ENCODE results near the gene CALM3.
"Not testable (repeated sequence)": the region's sequence is repeated elsewhere in the genome, so short reads cannot be mapped to it uniquely, and the experiment has no call there.

CALM3 gene

DNA sequence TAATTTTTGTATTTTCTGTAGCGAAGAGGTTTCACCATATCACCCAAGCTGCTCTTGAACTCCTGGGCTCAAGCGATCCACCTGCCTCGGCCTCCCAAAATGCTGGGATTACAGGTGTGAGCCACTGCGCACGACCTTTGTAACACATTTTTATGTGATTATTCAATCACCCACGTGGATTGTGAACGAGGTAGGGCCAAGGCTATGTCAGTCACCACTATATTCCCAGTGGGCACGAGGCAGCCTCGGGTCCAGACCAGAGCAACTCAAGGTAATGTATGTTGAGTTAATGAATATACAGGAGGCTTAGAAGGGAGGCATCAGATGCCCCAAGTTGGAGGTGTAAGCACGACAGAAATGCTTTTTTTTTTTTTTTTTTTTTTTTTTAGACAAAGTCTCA, 14.8 kb downstream of the CALM3 start:
- no peak for DNase-seq (ENCODE audit: low spot score)

DNA sequence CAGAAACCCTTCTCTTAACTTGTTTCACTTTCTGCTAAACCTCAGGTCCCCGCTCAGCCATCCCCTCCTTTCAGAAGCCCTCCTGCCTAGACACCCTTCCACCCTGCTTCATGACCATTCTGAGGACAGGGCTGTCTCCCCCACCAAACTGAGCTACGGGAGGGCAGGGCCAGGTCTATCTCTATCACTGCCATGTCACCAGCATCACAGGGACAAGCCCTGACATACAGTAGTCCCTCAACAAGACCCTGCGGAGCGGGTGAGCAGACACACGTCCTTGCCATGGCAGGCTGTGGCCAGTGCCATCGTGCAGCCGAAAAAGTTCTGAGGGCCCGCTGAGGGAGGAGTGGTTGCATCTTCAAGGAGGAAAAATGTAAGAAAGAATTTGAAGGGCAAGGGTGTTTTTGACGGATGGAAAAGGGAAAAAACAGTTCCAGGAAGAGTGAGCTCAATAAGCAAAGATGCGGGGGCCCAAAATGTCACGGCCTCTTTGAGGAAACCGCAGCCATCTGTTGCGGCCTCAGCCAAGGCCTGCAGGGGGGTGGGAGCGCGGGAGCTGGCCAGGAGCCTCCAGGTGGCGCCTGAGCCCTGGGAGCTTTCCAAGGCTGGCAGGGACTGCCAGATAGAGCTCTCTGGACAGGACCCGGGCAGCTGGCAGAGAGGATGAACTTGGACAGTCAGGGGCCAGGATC, 15.6 kb downstream of the CALM3 start:
- no peak for DNase-seq (ENCODE audit: low spot score)

- DNase-seq (ENCODE audit: low spot score) = no peak
Measured at GRCh38 chr19:46617601-46618000, 16.5 kb downstream of the CALM3 start.

DNA sequence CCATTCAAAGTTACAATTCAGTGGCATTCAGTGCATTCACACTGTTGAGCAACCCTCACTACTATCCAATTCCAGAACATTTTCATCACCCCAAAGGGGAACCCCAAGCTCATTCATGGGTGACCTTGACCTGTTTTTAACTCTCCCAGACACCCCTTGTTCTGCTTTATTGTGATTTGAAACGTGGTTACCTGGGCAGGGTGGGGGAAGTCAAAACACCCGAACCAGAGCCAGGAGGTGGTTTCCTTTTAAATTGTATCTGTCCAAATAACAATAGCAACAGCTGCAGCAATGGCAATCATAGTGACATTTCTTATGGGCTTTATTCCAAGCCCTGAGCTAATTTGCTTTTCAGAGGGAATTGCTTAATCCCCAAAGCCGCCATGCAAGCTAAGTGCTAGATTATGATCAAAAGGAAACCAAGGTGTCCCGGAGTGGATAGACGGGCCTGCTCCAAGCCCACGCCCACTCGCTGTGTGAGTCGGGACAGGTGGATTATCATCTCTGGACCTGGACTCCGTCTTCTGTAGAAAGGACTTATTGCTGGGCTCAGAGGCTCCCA, 17.6 kb downstream of the CALM3 start:
- DNase-seq (ENCODE audit: low spot score) = no peak

GRCh38 chr19:46620267-46620666, 19.1 kb downstream of the CALM3 start:
- DNase-seq (ENCODE audit: low spot score) = no peak

DNA sequence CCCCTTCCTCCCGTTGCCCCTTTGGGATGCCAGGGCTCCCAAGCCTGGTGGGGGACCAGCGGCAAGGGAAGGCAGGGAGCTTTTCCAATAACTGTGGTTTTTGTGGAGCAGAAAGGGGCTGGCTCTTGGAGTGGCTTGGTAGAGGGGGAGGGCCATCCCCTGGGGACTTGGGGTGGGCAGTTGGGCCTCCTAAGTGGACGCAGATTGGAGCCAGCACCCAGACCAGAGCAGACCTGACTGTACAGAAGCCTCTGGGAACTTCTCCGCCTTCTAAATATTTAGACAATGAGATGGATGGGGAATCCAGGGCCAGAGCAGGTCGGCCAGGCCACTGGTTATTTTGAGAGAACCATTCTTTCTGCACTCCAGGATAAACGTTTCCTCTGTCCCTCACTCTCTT, 19.6 kb downstream of the CALM3 start:
- no peak for DNase-seq (ENCODE audit: low spot score)

DNA sequence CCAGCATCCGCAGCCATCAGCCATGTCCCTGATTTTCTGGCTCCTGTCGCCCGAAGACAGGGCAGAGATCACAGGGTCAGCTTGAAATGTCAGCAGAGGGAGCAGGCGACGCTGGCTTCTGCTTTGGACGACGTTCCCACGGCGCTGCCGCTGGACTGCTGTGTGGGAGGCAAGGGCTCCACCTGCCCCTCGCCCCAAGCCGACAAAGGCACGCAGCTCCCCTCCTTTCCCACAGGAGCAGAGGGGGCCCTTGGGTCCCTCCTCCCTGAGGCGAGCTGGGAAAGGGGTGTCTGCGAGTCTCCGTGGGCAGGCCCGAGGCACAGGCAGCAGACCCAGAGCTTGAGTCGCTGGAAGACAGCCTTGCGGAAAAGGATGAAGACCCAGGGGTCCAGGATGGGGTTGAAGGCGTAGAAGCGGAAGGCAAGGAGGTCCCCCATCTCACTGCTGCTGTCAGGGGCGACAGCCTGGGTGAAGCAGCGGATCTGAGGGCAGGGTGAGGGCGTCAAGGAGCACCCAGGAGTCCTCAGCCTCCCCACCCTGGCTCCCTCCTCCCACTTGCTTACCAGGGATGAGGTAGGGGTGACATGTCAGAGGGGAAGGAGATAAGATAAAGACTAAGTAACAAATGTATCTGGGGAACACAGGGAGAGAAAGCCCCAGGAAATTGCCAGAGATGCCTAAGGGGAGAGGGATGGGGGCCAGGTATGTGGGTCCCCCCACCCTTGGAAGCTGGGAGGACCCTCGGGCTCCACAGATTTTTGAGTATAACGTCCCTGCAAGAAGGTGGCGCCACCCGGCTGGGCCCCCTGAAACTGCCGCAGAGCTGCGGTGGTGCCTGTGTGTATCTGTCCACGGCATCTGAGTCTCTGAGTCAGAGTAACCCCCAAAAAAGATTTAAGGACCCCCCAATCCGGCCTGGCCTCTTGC, 20.3 kb downstream of the CALM3 start:
- no peak for DNase-seq (ENCODE audit: low spot score)

DNA sequence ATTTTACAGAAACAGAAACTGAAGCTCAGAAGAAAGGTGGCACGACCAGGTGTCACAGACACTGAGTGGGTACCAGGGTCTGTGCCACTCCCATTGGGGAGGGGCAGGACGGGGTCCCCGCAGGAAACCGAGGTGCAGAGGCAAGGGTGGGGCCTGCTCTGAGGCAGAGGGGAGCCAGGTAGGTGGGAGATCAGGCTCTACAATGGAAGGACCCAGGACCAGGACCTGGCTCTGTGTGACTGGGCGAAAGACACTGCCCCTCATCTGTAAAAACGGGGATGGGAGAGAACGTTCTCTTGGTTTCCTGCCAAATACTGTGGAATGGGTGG, 21.0 kb downstream of the CALM3 start:
- no peak for DNase-seq (ENCODE audit: low spot score)

DNA sequence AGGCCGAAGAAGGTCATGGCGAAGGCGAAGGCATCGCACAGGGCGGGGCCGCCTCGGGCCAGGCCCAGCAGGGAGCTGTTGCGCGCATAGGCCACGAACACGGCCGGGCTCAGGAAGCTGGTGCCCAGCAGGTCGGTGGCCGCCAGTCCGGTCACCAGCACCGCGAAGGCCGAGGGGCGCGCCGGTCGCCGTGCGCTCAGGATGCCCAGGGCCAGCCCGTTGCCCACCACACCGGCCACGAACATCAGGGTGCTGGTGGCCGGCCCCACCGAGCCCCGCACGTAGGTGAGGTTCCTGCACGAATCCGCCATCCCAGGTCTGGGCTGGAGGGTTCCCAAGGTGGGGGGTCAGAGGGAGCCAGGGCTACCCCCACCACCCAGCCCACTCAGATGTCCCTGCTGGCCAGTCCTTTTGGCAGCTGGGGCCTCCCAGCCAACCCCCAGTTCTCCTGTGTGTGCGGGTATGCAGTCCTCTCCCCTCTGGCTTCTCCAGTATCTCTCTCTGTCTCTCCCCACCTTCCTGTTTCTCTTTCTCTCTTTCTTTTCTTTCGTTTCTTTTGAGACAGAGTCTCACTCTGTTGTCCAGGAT, 22.9 kb downstream of the CALM3 start:
- no peak for DNase-seq (ENCODE audit: low spot score)

DNA sequence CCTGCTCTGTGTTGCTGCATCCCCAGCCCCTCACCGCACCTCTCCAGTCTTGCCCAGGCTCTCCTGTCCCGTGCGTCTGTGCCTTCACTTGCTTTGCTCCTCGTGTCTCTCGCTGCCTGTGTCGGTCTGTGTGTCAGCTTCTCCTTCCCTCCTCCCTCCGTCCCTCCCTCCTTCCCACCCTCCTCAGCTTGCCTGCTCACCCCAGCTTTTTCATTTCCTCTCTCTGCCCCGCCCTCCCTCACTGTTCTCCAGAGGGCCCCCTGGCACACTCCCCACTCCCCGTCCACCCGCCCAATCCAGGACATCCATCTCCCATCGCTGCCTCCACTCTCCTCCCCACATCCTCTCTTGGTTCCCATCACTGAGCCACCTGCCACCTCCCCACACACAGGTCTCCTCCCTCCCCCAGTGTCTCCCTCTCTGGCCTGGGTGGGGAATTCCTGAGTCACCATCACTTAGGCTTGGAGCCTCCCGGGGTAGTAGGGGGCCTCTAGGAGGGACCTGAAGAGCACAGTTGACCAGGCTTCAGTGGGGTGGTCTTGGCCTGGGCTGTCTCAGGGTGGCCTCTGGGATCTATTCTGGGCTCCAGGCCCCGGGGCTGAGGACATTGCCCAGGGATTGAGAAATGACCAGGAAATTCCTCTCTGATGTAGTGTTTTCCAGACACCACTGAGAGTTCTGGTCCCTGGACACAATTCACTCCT, 24.0 kb downstream of the CALM3 start, which contains the start of gene PTGIR:
Gene PTGIR, minus strand, starts transcription at position 132 of the 704 bp plus-strand sequence. CDS start 864 bp downstream, outside the sequence.
- no peak for DNase-seq (ENCODE audit: low spot score)

GRCh38 chr19:46625731-46626130, 24.6 kb downstream of the CALM3 start:
- DNase-seq (ENCODE audit: low spot score) = no peak

- no peak for DNase-seq (ENCODE audit: low spot score)
Measured at GRCh38 chr19:46626446-46626845, 25.3 kb downstream of the CALM3 start.

DNA sequence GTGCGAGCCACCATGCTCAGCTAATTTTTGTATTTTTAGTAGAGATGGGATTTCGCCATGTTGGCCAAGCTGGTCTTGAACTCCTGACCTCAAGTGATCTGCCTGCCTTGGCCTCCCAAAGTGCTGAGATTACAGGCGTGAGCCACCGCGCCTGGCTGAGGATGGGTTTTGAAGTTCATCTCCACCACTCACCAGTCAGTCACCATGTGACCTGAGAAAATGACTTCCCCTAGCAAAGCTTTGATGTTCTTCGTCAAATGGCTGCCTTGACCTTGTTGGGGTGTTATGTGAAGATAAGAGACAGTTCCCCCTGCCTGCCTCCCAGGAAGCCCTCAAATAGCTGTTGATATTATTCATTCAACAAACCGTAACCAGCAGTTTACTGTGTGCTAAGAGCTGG, 27.8 kb downstream of the CALM3 start:
- not testable (repeated sequence) for DNase-seq (ENCODE audit: low spot score)

- DNase-seq (ENCODE audit: low spot score) = no peak
Measured at GRCh38 chr19:46629546-46630025, 28.5 kb downstream of the CALM3 start.

GRCh38 chr19:46630586-46631205, 29.6 kb downstream of the CALM3 start:
- DNase-seq (ENCODE audit: low spot score) = no peak

DNA sequence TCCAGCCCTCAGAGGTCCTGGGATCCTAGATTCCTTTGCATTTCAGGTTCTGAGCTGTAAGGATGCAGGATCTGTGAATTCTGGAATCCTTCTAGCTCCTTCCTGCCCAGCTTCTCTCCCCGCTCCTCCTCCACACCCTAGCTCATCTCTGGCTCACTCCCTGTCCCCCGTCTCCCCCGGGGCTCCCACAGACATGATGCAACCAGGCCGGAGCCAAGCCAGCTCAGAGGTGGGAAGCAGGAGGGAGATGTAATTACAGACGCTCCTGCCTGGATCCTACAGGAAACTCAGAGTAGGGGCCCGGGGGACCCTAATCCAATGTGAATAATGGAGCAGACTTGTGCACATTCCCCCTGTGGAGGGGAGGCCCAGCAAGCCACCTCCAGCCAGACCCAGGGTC, 30.4 kb downstream of the CALM3 start:
- no peak for DNase-seq (ENCODE audit: low spot score)

DNA sequence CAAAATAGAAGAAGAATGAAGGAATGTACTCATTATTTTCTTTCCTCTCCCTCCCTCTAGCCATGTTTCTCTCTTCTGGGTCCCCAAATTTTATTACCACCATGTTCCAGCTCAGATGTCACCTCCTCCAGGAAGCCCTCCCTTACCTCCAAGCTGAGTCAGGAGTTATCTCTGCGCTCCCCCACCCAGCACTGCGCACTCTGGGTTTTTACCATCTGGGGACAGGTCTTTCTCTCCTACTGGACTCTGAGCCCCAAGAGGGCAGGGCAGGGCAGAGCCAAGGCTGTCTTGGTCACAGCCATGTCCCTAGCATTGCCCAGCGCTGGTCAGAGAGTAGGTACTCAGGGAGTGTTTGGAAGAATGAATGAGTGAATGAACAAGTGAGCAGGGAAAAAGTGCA, 32.0 kb downstream of the CALM3 start:
- no peak for DNase-seq (ENCODE audit: low spot score)

DNA sequence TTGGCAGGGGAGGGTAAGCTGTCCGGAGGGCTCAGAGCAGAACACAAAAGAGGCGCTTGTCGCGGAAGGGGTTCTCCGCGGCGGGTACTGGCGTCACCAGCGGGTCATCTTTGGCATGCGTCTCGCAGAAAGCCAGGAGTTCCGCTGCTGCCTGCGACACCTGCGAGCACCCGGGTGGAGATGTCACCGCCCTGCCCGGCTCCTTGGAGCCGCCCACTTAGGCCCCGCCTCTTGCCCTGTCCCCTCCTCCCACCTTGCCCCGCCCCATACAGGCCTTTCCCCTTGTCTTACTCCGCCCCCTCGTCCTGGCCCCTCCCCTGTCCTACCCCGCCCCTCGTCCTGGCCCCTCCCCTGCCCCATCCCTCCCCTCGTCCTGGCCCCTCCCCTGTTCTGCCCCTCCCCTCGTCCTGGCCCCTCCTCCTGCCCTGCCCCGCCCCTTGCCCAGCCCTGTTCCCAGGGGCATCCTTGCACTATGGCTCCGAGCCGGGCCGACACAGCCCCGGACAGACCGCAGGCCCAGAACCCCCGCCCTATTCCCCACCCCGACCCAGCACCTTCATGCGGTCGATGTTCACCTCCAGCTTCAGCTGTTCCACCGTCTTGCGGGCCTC, 33.0 kb downstream of the CALM3 start:
- DNase-seq (ENCODE audit: low spot score) = peak; percentile 92

- no peak for DNase-seq (ENCODE audit: low spot score)
Measured at GRCh38 chr19:46634656-46635218, 33.6 kb downstream of the CALM3 start.

- DNase-seq (ENCODE audit: low spot score) = no peak
Measured at GRCh38 chr19:46635920-46636761, 35.0 kb downstream of the CALM3 start, which contains the start of gene GNG8. Gene GNG8, minus strand, starts transcription at chr19:46636202. Its CDS starts 1,520 bp downstream, at chr19:46634682.

All from COLO829 (cell line).